Measurements from ENCODE around the gene COPA.
"Not testable (repeated sequence)": the region's sequence is repeated elsewhere in the genome, so short reads cannot be mapped to it uniquely, and the experiment has no call there.

Gene COPA

DNA sequence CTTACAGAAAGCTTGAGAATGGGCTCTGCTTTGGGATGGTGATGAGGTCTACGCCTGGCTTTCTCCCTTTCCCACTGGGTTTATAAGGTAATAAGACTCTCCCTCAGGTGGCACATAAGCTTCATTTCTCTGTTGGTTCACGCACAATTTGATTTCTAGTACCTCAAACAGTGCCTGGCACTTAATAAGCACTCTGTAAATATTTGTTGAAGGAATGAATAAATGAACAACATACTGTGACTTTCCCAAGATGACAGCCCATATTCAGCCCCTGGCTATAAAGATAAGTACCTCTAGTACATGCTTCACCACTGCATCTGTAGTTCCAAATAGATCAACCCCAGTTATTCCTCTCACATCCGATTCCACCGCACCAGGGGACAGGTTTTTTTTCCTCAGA, 17.8 kb downstream of the COPA start:
- no peak for DNase-seq (ENCODE audit: low read depth)

DNA sequence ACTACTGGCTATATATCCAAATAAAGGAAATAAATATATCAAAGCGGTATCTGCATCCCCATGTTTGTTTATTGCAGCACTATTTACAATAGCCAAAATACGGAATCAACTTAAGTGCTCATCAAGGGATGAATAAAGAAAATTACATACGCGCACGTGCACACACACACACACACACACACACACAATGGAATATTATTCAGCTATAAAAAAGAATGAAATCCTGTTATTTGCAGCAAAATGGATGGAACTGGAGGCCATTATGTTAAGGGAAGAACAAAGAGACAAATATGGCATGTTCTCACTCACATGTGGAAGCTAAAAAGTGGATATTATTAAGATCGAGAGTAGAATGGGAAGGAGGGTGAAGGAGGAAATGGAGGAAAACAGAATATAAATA, 20.2 kb downstream of the COPA start:
- DNase-seq (ENCODE audit: low read depth): no peak

DNA sequence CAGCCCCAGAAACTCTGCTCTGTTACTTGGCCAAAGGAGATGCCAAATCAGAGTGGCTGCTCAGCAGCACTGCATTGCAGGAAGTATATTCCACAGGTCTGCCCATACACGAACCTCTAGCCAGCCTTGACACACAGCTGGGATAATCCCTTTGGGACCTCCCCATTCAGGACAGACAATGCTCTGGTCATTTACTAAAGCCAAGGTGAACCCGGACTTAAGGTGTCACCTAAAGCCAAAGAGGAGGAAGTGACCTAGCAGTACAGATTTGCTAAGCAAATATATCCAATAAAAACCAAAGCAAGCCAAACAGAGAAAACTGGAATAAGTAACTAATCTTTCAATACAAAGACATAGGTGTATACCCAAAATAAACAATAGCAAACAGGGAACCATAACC, 27.7 kb downstream of the COPA start:
- DNase-seq (ENCODE audit: low read depth): no peak

DNA sequence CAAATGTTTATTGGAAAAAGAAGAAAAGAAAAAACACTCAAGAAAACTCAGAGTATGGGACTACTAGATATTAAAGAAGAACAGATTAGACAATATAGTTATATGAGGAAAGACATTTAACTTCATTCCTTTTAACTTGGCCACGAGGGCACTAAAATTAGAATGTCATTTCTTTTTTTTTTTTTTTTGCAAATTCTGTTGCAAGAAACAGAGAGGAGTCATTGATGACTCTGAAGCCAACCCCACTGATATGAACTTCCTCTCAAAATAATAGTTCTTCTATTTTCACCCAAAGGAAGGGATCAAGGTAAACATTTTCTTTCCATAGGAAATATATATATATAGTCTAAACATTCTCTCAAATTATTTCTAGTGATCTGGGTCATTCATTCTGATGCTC, 33.5 kb downstream of the COPA start:
- no peak for DNase-seq (ENCODE audit: low read depth)

DNA sequence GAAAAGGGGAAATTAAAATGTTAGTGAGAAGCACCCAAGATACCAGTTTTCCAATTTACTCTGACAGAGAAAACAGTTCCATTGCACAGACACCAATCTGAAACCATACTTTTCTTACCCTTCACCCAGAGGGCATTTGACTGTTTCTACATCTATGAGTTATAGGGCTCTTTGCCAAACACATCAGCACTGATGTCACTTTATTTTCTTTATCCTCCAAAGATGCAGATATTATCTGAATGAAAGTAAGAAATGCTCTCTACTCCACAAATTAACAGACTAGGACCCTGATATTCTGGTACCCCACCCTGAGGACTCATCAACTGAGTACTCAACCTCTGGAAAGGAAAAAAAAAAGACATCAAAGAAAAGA, 33.9 kb downstream of the COPA start:
- peak; percentile 53 for DNase-seq (ENCODE audit: low read depth)

DNA sequence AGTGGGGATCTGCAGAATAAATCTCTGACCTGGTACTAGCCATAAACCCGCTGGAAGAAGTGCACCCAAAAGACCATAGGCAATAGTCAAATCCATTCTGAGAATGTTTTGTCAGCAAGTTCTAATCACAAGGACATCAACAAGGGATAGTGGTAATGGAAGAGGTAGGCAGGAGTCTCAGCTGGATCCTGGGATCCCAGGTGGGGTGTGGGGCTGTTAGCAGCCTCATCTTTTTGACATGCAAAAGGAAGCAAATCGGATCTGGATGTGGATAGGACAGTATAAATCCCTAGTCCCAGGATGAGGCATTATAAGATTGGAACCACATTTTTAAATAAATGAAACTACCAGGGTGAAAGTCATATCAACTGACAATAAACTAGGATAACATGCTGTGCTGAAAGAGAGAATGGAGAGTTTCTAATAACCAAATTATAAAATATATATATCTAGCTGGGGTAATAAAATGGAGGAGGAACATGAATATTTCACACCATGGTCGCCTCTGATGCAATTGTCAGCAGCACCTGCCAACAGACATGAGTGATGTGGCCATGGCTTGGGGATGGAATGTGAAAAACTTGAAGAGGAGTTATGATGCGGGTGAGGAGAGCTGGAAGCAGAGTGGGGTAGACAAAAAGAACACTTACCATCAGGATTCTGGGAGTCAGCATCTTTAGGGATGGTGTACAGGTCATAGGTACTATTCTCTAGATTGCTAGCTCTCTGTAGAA, 34.4 kb downstream of the COPA start:
- peak; percentile 65 for DNase-seq (ENCODE audit: low read depth)

DNA sequence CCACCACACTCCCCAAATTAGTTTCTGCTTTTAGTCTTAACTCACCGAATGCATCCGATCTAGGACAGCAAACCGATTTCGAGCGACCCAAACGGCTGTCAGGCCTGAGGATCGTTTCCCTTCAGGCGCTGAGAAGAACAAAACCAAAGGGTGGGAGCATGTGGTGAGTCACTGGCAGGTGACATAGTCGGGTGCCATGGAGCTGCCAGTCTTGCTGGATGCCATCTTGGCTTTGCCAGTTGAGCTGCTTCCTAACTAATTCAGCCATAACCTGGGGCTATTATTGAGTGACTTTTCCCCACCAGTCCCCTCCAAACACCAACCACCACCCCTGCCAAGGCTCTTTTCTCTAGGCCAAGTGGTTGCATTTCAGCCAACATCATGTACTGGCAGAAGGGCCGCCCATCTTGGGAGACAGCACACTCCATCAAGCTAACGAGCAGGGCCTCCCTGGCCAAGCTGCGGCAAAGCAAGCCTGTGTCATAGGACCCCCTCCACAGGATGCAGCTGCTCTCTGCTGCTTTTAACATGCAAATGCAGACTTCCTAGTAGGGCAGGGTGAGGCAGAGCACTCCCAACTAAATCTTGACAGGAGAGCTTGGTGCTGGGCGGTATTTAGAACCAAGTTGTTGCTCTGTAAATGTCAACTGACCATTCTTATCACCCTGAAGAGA, 35.8 kb downstream of the COPA start:
- peak; percentile 38 for DNase-seq (ENCODE audit: low read depth)

DNA sequence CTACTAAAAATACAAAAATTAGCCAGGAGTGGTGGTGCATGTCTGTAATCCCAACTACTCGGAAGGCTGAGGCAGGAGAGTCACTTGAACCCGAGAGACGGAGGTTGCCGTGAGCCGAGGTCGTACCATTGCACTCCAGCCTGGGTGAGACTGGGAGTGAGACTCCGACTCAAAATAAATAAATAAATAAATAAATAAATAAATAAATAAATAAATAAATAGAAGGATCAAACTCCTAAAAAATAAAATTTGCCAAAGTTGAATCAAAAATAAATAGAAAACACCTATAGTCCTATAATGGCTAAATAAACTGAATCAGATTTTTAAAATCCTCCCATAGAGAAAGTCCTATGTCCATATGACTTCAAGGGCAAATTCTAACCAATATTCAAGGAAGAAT, 42.9 kb downstream of the COPA start:
- DNase-seq (ENCODE audit: low read depth): no peak

DNA sequence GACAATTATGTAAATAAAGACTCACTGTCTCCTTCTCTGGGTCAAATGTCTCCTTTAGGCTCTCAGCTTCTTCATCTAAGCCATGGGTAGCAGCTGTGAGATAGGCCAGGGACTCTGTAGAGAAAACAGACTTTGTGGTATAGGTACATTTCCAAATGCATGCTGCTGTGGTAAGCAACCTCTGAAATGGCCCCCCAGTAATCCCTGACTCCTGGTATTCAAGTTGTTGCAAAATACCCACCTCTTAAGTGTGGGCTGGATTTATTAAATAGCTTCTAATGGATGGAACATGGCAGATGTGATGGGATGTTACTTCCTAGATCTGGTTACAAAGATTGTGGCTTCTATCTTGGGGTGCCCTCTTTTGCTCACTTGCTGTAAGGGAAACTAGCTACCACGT, 47.0 kb downstream of the COPA start:
- DNase-seq (ENCODE audit: low read depth): peak; percentile 54

DNA sequence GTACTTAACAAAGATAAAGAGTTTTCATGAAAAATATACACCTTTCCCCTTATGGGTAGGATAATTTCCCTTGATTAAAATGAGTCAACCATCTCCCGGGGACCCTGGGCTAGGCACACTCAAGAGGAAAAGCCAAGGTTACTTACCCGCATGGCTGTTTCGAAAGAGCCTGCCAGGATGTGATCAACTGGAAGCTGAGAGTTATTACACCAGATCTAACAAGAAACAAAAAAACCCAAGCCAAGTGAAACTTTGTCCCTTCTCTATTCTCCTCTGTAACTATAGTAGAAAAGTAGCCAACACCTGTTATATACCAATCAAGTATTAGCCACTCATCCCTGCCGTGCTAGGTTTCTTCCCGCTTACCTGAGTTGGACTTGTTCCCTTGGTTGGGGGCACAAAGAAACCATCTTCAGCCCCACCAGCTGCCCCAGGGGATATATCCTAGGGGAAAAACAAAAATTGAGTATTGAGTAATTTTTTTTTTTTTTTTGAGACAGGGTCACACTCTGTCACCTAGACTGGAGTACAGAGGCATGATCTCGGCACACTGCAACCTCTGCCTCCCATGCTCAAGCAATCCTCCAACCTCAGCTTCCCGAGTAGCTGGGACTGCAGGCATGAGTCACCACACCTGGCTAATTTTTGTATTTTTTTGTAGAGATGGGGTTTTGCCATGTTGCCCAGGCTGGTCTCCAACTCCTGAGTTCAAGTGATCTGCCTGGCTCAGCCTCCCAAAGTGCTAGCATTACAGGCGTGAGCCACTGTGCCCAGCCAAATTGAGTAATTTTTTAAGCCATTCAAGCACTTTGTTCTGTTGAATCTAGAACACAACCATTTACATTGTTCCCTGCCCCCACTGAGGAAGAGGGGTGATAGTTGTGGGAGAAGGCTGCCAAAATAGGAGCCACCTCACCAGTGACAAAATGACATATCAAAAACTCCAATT, 49.8 kb downstream of the COPA start:
- DNase-seq (ENCODE audit: low read depth): no peak

DNA sequence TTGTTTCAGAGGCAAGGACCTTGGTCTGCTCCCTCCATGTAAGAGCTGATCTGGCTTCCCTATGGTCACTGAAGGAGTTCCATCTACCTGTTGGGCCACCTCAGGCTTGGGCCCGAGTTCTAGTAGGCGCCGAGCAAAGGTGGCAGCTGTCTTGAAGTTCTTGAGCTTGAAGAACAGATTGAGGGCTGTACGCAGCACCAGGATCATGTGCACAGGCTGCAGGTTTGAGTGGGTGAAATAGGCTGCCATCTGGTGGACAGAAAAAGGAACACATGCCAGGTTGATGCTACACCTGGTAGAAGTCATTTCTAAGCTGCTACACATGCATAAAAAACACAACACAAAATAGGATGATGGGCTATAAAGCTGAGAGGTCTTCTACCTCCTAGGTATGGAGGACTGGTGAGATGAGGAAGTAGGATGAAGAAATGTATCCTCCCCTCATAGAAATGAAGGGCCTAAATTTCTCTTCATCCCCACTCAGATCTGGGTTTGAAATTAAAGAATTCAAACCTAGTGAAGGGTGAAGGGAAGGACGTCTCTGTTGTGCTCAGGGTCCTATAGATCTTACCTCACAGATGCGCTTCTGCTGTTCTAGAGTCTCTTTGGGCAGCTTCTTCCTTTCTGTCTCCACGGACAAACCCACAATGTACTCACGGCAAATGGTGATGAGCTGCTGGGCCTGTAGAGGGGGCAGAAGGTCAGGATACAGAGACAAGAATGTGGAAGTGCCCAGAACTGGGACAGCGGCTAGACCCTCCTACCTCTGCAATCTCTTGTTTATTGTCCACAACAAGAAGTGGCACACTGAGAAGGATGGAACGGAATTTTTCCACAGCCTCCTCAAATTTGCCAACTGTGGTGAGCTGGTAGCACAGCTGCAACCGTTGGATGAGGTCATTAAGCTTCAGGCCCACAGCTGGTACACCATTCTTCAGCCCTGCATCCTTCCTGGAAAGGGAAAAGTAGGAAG, 51.5 kb downstream of the COPA start:
- DNase-seq (ENCODE audit: low read depth): peak; percentile 73

DNA sequence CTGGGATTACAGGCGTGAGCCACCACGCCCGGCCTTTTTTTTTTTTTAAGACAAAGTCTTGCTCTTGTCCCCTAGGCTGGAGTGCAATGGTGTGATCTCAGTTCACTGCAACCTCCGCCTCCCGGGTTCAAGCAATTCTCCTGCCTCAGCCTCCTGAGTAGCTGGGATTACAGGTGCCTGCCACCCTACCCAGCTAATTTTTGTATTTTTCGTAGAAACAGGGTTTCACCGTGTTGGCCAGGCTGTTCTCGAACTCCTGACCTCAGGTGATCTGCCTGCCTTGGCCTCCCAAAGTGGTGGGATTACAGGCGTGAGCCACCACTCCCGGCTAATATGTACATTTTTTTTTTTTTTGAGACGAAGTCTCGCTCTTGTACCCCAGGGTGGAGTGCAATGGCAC, 55.3 kb downstream of the COPA start:
- not testable (repeated sequence) for DNase-seq (ENCODE audit: low read depth)

DNA sequence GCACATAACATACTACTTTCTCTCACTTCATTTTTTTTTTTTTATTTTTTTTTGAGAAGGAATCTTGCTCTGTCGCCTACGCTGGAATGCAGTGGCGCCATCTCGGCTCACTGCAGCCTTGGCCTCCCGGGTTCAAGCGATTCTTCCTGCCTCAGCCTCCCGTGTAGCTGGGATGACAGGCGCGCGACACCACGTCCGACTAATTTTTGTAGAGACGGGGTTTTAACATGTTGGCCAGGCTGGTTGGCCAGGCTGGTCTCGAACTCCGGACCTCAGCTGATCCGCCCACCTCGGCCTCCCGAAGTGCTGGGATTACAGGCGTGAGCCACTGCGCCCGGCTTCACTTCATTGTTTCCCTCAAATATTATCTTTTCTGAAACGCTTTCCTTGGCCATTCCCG, 57.5 kb downstream of the COPA start:
- DNase-seq (ENCODE audit: low read depth): no peak

DNA sequence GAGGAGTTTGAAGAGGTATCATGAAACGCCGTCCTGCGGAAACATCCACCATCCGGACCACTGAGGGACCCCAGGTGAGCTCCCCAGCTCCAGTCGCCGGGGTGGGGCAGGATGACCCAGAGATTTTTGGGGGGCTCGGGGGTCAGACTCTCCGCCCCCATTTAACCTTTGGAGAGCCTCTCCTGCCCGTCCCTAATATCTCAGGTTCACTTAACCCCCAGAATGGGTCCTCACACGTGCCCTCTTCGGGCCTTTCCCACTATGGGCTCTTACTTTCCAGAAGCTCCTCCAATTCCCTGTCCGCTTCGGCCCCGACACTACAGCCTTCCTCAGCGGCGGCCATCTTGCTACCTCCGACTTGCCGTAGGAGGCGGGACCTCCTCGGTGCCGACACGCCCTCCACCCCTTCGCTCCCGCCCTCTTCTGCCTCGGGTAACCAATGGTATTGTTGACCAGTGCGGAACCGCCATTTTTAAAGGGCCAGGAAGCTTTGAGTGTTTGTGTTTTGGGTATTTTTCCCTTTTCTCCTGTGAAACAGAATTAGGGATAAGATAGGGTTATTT, 58.2 kb downstream of the COPA start, which contains the start of gene PEX19:
TSS of gene PEX19 (minus strand) at position 352 of the 563 bp plus-strand sequence. CDS start at position 343, 9 bp downstream.
- peak; percentile 95 for DNase-seq (ENCODE audit: low read depth)

DNA sequence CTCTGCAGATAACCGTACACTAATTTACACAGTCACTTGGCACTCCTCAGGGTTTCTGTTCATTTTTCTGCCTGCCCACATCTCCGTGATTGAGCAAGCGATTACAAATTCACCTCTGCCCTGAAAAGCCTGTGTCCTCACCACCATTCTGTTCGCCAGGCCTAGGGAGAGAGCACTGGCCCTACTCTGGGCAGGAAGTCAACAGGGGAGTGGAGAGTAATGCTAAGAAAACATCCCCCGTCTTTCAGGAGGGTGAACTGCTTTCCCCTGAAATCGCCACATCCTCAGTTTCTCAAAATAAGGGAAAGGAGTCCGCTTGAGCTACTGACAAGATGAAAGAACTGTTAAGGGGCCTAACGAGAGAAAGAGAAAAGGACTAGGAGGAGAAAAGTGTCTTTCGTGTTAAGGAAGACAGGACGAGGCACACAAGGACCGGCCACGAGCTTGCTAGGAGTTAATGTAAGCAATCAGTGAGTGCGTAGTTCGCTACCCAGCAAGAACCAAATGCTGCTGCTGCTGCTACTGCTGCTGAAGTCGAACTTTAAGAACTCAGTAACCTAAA, 58.7 kb downstream of the COPA start:
- peak; percentile 90 for DNase-seq (ENCODE audit: low read depth)

DNA sequence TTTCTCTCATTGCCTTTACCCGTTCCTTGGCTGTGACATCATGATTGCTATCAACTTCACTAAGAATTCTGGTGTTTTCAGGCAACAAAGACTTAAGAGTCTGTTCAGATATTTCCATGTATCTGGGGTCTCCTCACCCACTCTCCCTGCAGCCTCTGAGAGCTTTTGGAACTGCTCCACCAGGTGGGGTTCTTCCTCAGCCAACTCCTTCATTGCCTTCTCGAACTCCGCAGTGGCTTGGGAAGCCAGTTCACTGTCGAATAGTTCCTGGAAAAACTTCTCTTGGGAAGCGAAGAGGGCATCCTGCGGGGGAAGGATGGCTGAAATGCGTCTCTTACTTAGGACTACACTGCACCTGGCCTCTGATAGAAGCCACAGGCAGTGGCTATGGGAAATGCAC, 60.2 kb downstream of the COPA start:
- no peak for DNase-seq (ENCODE audit: low read depth)

DNA sequence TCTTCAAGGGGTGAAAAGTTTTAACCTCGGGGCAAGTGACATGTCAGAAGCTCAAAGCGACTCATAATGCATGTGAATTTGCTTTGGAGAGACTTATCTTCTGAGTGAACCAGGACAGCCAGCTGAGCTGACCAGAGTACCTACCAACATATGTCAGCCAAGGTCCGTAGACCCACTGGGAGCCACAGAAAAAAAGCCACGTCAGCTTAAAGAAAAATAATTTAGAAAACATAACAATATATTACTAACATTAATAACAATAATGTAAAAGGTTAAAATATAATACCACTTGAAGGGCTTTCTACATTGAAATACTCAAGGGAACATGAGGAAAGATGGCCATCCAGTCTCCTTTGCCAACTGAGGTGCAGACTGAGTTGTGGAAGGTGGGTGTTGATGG, 65.1 kb downstream of the COPA start:
- no peak for DNase-seq (ENCODE audit: low read depth)

DNA sequence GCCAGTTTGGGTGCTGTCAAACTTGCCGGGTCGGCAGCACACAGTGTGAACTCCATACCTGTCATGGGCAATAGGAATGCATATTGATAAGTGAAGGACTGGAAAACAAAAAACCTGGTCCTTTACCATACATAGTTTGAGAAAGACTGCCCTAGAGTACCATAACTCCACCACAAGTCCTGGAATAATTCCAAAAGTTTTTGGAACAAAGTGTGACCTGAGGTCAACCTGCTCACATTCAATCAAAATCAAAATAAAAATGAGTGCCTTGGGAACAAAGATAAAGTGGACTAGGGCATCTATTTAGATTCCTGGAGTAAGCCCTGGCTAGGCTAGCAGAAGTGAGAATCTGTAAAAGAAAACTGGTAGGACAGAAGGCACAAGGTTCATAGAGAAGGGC, 65.7 kb downstream of the COPA start:
- no peak for DNase-seq (ENCODE audit: low read depth)

DNA sequence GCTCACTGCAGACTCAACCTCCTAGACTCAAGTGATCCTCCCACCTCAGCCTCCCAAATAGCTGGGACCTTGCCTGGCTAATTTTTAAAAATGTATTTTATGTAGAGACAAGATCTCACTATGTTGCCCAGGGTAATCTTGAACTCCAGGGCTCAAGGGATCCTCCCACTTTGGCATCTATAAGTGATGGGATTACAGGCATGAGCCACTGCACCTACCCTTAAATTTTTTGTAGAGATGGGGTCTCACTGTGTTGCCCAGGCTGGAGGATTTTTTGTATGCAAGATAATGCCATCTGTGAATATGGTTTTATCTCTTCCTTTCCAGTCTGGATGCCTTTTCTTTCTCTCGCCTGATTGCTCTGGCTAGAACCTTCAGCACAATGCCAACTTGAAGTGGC, 72.0 kb downstream of the COPA start:
- no peak for DNase-seq (ENCODE audit: low read depth)

DNA sequence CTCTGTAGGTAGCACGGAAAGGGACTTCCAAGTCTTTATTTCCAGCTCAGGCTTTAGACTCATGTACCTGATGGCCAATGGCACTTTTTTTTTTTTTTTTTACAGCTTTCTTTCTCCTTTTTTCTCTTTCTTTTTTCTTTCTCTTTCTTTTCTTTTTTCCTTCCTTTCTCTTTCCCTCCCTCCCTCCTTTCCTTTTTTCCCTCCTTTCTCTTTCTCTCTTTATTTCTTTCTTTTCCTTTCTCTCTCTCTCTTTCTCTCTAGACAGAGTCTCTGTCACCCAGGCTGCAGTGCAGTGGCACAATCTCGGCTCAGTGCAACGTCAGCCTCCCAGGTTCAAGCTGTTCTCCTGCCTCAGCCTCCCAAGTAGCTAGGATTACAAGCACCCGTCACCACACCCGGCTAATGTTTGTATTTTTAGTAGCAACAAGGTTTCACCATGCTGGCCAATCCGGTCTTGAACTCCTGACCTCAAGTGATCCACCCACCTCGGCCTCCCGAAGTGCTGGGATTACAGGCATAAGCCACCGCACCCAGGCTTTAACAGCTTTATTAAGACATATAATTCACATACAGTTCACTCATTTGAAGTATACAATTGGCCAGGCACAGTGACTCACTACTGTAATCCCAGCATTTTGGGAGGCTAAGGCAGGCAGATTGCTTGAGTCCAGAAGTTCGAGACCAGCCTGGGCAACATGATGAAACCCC, 75.6 kb downstream of the COPA start:
- DNase-seq (ENCODE audit: low read depth): no peak

All from iris pigment epithelial cell (primary cell).